HepG2 (cell line): ENCODE data around the gene PRKD2. TPM values are rescaled to one million over a fixed set of nuclear protein-coding genes. Genes with fewer than 3 reads are reported as not detected.

Source experiments
- BCL3 ChIP-seq: sonication (generic); formaldehyde crosslinking; IDR thresholded peaks from 2 replicates; pipeline ENCODE4 v1.5.1; 2020; ENCODE audit warnings: mild to moderate bottlenecking, missing genetic modification reagents, moderate library complexity
- BHLHE40 ChIP-seq: IDR thresholded peaks from 2 replicates; pipeline ENCODE4 v1.6.1; 2011; ENCODE audit warnings: low read length, improper control_type of control experiment
- CREM ChIP-seq, 2 experiments: sonication (generic) in 1 of 2; formaldehyde crosslinking in 1 of 2; IDR thresholded peaks; 2 replicates each; pipeline versions ENCODE4 v1.4.0 to v1.6.1; 2016 to 2020; ENCODE audit warnings: antibody characterized with exemption in 1 of 2, mild to moderate bottlenecking in 1 of 2, missing genetic modification reagents in 1 of 2
- HCFC1 ChIP-seq: fragments of 150-350 bp; IDR thresholded peaks from 2 replicates; pipeline ENCODE4 v1.6.1; 2014; ENCODE audit warnings: low read depth, low read length
- HMG20B ChIP-seq: conservative IDR thresholded peaks from 2 replicates; pipeline ENCODE4 v1.6.1; 2016; ENCODE audit warnings: missing genetic modification reagents, missing compliant biosample characterization
- HNF4G ChIP-seq, 2 experiments: sonication (generic) in 1 of 2; formaldehyde crosslinking in 1 of 2; IDR thresholded peaks; 2 replicates each; pipeline versions ENCODE4 v1.4.0 to v1.6.1; 2011 to 2020; ENCODE audit warnings: borderline replicate concordance in 2 of 2, low read depth in 2 of 2, mild to moderate bottlenecking in 2 of 2, low read length in 1 of 2, missing genetic modification reagents in 1 of 2, moderate library complexity in 1 of 2
- KLF13 ChIP-seq: sonication (generic); formaldehyde crosslinking; IDR thresholded peaks from 2 replicates; pipeline ENCODE4 v1.4.0; 2020; ENCODE audit warnings: mild to moderate bottlenecking, missing genetic modification reagents
- NFYC ChIP-seq: IDR thresholded peaks from 2 replicates; pipeline ENCODE4 v1.6.1; 2016; ENCODE audit warnings: missing genetic modification reagents, missing compliant biosample characterization
- RCOR2 ChIP-seq: IDR thresholded peaks from 2 replicates; pipeline ENCODE4 v1.6.1; 2016; ENCODE audit warnings: missing biosample characterization, missing genetic modification reagents
- RFXAP ChIP-seq: sonication (generic); formaldehyde crosslinking; IDR thresholded peaks from 2 replicates; pipeline ENCODE4 v1.4.0; 2020; ENCODE audit warnings: missing genetic modification reagents, borderline replicate concordance
- SOX6 ChIP-seq, 2 experiments: fragments of 450-650 bp in 1 of 2; sonication (generic) in 1 of 2; formaldehyde crosslinking in 1 of 2; IDR thresholded peaks; 2 replicates each; pipeline versions ENCODE4 v1.4.0 to v1.6.1; 2017 to 2020; ENCODE audit warnings: antibody characterized with exemption in 1 of 2, mild to moderate bottlenecking in 1 of 2, missing genetic modification reagents in 1 of 2
- SP1 ChIP-seq, 2 experiments: fragments of 450-650 bp in 1 of 2; sonication (generic) in 1 of 2; formaldehyde crosslinking in 1 of 2; IDR thresholded peaks; 2 replicates each; pipeline versions ENCODE4 v1.4.0 to v1.6.1; 2016 to 2020; ENCODE audit warnings: missing genetic modification reagents in 1 of 2
- SP5 ChIP-seq: IDR thresholded peaks from 2 replicates; pipeline ENCODE4 v1.6.1; 2016; ENCODE audit warnings: low read depth, borderline replicate concordance
- STAG1 ChIP-seq: sonication (generic); formaldehyde crosslinking; IDR thresholded peaks from 2 replicates; pipeline ENCODE4 v1.4.0; 2020; ENCODE audit warnings: missing genetic modification reagents
- XRCC5 ChIP-seq: fragments of 200-400 bp; formaldehyde crosslinking; optimal IDR thresholded peaks from 2 replicates; pipeline ENCODE3; 2017; ENCODE audit warnings: mild to moderate bottlenecking, low read length
- ZC3H4 ChIP-seq: sonication (generic); formaldehyde crosslinking; IDR thresholded peaks from 2 replicates; pipeline ENCODE4 v1.4.0; 2020; ENCODE audit warnings: missing genetic modification reagents, borderline replicate concordance
- ZNF564 ChIP-seq: sonication (generic); formaldehyde crosslinking; IDR thresholded peaks from 2 replicates; pipeline ENCODE4 v1.8.1; 2023; ENCODE audit warnings: mild to moderate bottlenecking, missing genetic modification reagents
- ZNF619 ChIP-seq: sonication (generic); formaldehyde crosslinking; IDR thresholded peaks from 2 replicates; pipeline ENCODE4 v1.4.0; 2020; ENCODE audit warnings: mild to moderate bottlenecking, missing genetic modification reagents
- polyA plus RNA-seq, 8 experiments: library from polyadenylated mRNA; depleted of rRNA in 3 of 8; stranded (reverse) in 7 of 8; unstranded in 1 of 8; fragments of >200 nt; fragmentation: Illumina TruSeq in 4 of 8; extraction: Trizol in 4 of 8; gene quantifications; 2 replicates each; pipeline versions ENCODE4 v1.2.1 to v1.2.3, GENCODE V29; 2011 to 2016; ENCODE audit warnings: low read depth in 4 of 8, missing spikeins in 1 of 8, mixed read lengths in 1 of 8; ENCODE audit not compliant: insufficient read depth in 1 of 8
- total RNA-seq, 5 experiments: library from RNA; depleted of rRNA; stranded (reverse); fragments of >200 nt; fragmentation: Illumina TruSeq; extraction: Trizol; gene quantifications; 2 replicates each; pipeline ENCODE4 v1.2.3, GENCODE V29; 2016; ENCODE audit warnings: low read depth in 1 of 5
- TF ChIP-seq, protein P1 (sequence below): sonication (generic); formaldehyde crosslinking; IDR thresholded peaks from 2 replicates; pipeline ENCODE4 v1.4.0; 2020; ENCODE audit warnings: missing genetic modification reagents
- TF ChIP-seq, protein P2 (sequence below): sonication (generic); formaldehyde crosslinking; IDR thresholded peaks from 2 replicates; pipeline ENCODE4 v1.4.0; 2020; ENCODE audit warnings: mild to moderate bottlenecking, missing genetic modification reagents
- TF ChIP-seq, protein P3 (sequence below): sonication (generic); IDR thresholded peaks from 2 replicates; pipeline ENCODE4 v1.6.1; 2016; ENCODE audit warnings: low read depth, borderline replicate concordance

The PRKD2 gene
- total and polyA plus RNA-seq, 2 of the 13 experiments (the other 11 are each of a cell fraction or from before 2014, with no cell fraction given), result 6.7 to 7.3 TPM

GRCh38 chr19:46753420-46754155 lies 36.7 kb upstream of the PRKD2 start (continued):
- 0 out of 2 replicates have a peak, but pooled peaks have one; percentile 40 for TF ChIP-seq NFYC (CRISPR knock-in tag)
- no peak for TF ChIP-seq RFXAP (CRISPR knock-in tag)
- no peak for TF ChIP-seq ZNF564 (CRISPR knock-in tag)
- TF ChIP-seq CREM (IDR thresholded peaks at IDR 0.05), result no peak
- TF ChIP-seq CREM (CRISPR knock-in tag; IDR thresholded peaks at IDR 0.05), result no peak
- TF ChIP-seq BHLHE40, result no peak
- TF ChIP-seq HMG20B (CRISPR knock-in tag), result no peak
- no peak for TF ChIP-seq RCOR2 (CRISPR knock-in tag)
- TF ChIP-seq, protein P1, sequence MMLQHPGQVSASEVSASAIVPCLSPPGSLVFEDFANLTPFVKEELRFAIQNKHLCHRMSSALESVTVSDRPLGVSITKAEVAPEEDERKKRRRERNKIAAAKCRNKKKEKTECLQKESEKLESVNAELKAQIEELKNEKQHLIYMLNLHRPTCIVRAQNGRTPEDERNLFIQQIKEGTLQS (CRISPR knock-in tag), result no peak
- TF ChIP-seq, protein P2, sequence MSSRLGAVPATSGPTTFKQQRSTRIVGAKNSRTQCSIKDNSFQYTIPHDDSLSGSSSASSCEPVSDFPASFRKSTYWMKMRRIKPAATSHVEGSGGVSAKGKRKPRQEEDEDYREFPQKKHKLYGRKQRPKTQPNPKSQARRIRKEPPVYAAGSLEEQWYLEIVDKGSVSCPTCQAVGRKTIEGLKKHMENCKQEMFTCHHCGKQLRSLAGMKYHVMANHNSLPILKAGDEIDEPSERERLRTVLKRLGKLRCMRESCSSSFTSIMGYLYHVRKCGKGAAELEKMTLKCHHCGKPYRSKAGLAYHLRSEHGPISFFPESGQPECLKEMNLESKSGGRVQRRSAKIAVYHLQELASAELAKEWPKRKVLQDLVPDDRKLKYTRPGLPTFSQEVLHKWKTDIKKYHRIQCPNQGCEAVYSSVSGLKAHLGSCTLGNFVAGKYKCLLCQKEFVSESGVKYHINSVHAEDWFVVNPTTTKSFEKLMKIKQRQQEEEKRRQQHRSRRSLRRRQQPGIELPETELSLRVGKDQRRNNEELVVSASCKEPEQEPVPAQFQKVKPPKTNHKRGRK (CRISPR knock-in tag), result no peak
- TF ChIP-seq XRCC5, result peak; percentile 49
- peak; percentile 54 for TF ChIP-seq STAG1
- TF ChIP-seq HCFC1, result no peak
- no peak for TF ChIP-seq ZNF619 (CRISPR knock-in tag)
- TF ChIP-seq HNF4G (IDR thresholded peaks at IDR 0.05; ENCODE audit: borderline replicate concordance, low read depth, low read length), result no peak
- TF ChIP-seq HNF4G (CRISPR knock-in tag; IDR thresholded peaks at IDR 0.05; ENCODE audit: borderline replicate concordance, low read depth), result no peak
- no peak for TF ChIP-seq KLF13 (CRISPR knock-in tag)
- no peak for TF ChIP-seq BCL3 (CRISPR knock-in tag)
- no peak for TF ChIP-seq ZC3H4 (CRISPR knock-in tag)
- TF ChIP-seq SP5, result no peak
- TF ChIP-seq SOX6 (IDR thresholded peaks at IDR 0.05), result no peak
- no peak for TF ChIP-seq SOX6 (CRISPR knock-in tag; IDR thresholded peaks at IDR 0.05)
- TF ChIP-seq, protein P3, sequence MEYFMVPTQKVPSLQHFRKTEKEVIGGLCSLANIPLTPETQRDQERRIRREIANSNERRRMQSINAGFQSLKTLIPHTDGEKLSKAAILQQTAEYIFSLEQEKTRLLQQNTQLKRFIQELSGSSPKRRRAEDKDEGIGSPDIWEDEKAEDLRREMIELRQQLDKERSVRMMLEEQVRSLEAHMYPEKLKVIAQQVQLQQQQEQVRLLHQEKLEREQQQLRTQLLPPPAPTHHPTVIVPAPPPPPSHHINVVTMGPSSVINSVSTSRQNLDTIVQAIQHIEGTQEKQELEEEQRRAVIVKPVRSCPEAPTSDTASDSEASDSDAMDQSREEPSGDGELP, result no peak
- TF ChIP-seq SP1 (IDR thresholded peaks at IDR 0.05), result no peak
- TF ChIP-seq SP1 (CRISPR knock-in tag; IDR thresholded peaks at IDR 0.05), result no peak
